ENCODE data around the gene ARRB1. TPM values are rescaled to one million over a fixed set of nuclear protein-coding genes. Genes with fewer than 3 reads are reported as not detected.

The ARRB1 gene
- total RNA-seq, 1 donor, result 14.5 TPM

DNA sequence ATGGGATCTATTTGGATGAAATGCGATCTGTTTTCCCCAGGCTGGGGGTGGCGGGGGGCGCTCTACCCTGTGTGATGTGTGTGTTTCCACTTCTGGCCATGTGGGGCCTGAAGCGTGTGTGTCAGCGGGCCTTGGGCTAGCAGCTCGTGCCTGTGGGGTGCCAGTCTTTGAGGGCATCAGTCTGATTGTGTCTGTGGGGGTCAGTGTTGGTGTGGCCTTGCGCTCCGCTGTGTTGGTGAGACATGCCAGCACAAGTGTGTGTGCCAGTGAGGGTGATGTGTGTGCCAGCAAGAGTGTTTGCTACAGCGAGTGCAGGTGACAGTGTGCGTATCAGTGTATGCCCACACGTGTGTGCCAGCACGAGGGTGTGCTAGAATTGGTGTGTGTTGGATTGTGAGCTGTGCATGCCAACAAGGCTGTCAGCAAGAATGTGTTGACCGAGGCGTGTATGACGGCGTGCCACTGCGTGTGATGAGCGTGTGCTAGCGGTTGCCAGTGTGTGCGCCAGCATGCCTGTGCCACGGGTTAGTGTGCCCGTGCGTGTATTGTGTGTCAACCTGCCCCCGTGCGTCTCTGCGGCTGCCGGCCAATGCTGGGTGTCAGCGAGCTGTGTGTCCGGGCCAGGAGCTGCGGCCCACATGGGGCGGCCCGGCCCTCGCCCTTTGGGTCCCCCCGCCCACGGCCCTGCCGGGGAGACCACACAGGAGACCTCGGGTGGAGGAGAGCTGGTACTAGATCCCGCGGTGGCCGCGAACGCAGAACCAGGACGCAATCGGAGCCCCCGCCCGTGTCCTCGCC lies 519 bp downstream of the ARRB1 start:
- H2AFZ ChIP-seq (ENCODE audit: low read length), result peak overlapping the region; percentile 70
- no peak overlapping the region for H3K27ac ChIP-seq (ENCODE audit: low read depth, low read length)
- H3K27me3 ChIP-seq (ENCODE audit: insufficient read depth, low read length), result no peaks in the 10 kb centered on the region
- peaks cover 2% of the 10 kb centered on the region for H3K79me2 ChIP-seq (ENCODE audit: insufficient read depth, low read length)
- H3K4me2 ChIP-seq (ENCODE audit: insufficient read depth, low read length), result peak overlapping the region; percentile 86
- peaks cover 8% of the 10 kb centered on the region for H4K20me1 ChIP-seq (ENCODE audit: insufficient read depth, low read length)
- peak; percentile 92 for DNase-seq (ENCODE audit: insufficient read length, low spot score, missing footprints)
- TF ChIP-seq, protein P1, sequence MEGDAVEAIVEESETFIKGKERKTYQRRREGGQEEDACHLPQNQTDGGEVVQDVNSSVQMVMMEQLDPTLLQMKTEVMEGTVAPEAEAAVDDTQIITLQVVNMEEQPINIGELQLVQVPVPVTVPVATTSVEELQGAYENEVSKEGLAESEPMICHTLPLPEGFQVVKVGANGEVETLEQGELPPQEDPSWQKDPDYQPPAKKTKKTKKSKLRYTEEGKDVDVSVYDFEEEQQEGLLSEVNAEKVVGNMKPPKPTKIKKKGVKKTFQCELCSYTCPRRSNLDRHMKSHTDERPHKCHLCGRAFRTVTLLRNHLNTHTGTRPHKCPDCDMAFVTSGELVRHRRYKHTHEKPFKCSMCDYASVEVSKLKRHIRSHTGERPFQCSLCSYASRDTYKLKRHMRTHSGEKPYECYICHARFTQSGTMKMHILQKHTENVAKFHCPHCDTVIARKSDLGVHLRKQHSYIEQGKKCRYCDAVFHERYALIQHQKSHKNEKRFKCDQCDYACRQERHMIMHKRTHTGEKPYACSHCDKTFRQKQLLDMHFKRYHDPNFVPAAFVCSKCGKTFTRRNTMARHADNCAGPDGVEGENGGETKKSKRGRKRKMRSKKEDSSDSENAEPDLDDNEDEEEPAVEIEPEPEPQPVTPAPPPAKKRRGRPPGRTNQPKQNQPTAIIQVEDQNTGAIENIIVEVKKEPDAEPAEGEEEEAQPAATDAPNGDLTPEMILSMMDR (IDR thresholded peaks at IDR 0.05; ENCODE audit: extremely low read depth, low read depth, low read length), result no peak
- peak overlapping the region; percentile 78 for H3K4me3 ChIP-seq (ENCODE audit: insufficient read depth, low read length)
- peaks cover 31% of the 10 kb centered on the region for H3K4me1 ChIP-seq (ENCODE audit: insufficient read depth, low read length)
- H3K9me3 ChIP-seq (ENCODE audit: low read depth, low read length), result no peaks in the 10 kb centered on the region
- H3K36me3 ChIP-seq (ENCODE audit: insufficient read depth, low read length), result no peaks in the 10 kb centered on the region

GRCh38 chr11:75350122-75350742 lies 1.2 kb downstream of the ARRB1 start:
- H3K9me3 ChIP-seq (ENCODE audit: low read depth, low read length), result no peaks in the 10 kb centered on the region
- H2AFZ ChIP-seq (ENCODE audit: low read length), result no peak overlapping the region
- H3K79me2 ChIP-seq (ENCODE audit: insufficient read depth, low read length), result peaks cover 2% of the 10 kb centered on the region
- DNase-seq (ENCODE audit: insufficient read length, low spot score, missing footprints), result no peak
- H3K36me3 ChIP-seq (ENCODE audit: insufficient read depth, low read length), result no peaks in the 10 kb centered on the region
- H3K27me3 ChIP-seq (ENCODE audit: insufficient read depth, low read length), result no peaks in the 10 kb centered on the region
- TF ChIP-seq, protein P1 (IDR thresholded peaks at IDR 0.05; ENCODE audit: extremely low read depth, low read depth, low read length), result no peak
- H4K20me1 ChIP-seq (ENCODE audit: insufficient read depth, low read length), result peaks cover 8% of the 10 kb centered on the region
- H3K27ac ChIP-seq (ENCODE audit: low read depth, low read length), result no peak overlapping the region
- H3K4me1 ChIP-seq (ENCODE audit: insufficient read depth, low read length), result peaks cover 31% of the 10 kb centered on the region
- H3K4me2 ChIP-seq (ENCODE audit: insufficient read depth, low read length), result no peak overlapping the region
- H3K4me3 ChIP-seq (ENCODE audit: insufficient read depth, low read length), result no peak overlapping the region

GRCh38 chr11:75349521-75350116 lies 1.8 kb downstream of the ARRB1 start:
- H3K36me3 ChIP-seq (ENCODE audit: insufficient read depth, low read length), result no peaks in the 10 kb centered on the region
- DNase-seq (ENCODE audit: insufficient read length, low spot score, missing footprints), result no peak
- H4K20me1 ChIP-seq (ENCODE audit: insufficient read depth, low read length), result peaks cover 8% of the 10 kb centered on the region
- H2AFZ ChIP-seq (ENCODE audit: low read length), result no peak overlapping the region
- TF ChIP-seq, protein P1 (IDR thresholded peaks at IDR 0.05; ENCODE audit: extremely low read depth, low read depth, low read length), result no peak
- H3K27me3 ChIP-seq (ENCODE audit: insufficient read depth, low read length), result no peaks in the 10 kb centered on the region
- peaks cover 2% of the 10 kb centered on the region for H3K79me2 ChIP-seq (ENCODE audit: insufficient read depth, low read length)
- H3K4me3 ChIP-seq (ENCODE audit: insufficient read depth, low read length), result no peak overlapping the region
- no peak overlapping the region for H3K4me2 ChIP-seq (ENCODE audit: insufficient read depth, low read length)
- no peaks in the 10 kb centered on the region for H3K9me3 ChIP-seq (ENCODE audit: low read depth, low read length)
- peaks cover 31% of the 10 kb centered on the region for H3K4me1 ChIP-seq (ENCODE audit: insufficient read depth, low read length)
- no peak overlapping the region for H3K27ac ChIP-seq (ENCODE audit: low read depth, low read length)
